ENCODE data around the gene CNTNAP2.
A peak's percentile ranks its signal among the peaks of the same experiment; 100 is the strongest.
"Not testable (repeated sequence)": the region's sequence is repeated elsewhere in the genome, so short reads cannot be mapped to it uniquely, and the experiment has no call there.

The CNTNAP2 gene

DNA sequence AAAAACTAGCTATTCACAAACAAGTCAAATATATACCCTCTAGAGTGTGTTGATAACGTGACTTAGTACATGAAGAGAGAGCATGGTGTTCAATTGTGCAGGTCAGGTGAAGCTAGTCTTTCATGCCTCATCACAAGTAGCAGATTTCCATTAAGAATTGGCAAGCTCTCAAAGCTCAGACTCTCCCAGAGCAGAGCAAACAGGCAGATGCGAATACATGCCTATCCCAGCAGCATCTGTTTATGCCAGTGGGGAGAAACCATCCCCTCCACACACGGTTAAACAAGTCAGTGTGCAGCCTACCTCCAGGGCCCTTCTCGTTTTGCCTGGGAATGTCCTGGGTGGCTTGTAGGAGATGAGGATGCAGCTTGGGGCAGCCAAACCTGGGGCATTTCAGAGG, 1941.5 kb downstream of the CNTNAP2 start:
- H3K36me3 ChIP-seq (ENCODE audit: control insufficient read depth, insufficient read depth, low read length, severe bottlenecking), result no peaks in the 10 kb centered on the region
- no peaks in the 10 kb centered on the region for H3K27me3 ChIP-seq (replicated peaks; ENCODE audit: control insufficient read depth, insufficient read depth, low read length)
- no peak overlapping the region for H3K4me3 ChIP-seq (ENCODE audit: low read length)
- no peak overlapping the region for H3K9ac ChIP-seq (ENCODE audit: low read length)
- no peak for DNase-seq (ENCODE audit: low read depth)
- peaks cover under 1% of the 10 kb centered on the region for H3K9me3 ChIP-seq (ENCODE audit: control insufficient read depth, low read length)
- H3K4me1 ChIP-seq (ENCODE audit: control insufficient read depth, insufficient read depth, low read length), result no peaks in the 10 kb centered on the region

DNA sequence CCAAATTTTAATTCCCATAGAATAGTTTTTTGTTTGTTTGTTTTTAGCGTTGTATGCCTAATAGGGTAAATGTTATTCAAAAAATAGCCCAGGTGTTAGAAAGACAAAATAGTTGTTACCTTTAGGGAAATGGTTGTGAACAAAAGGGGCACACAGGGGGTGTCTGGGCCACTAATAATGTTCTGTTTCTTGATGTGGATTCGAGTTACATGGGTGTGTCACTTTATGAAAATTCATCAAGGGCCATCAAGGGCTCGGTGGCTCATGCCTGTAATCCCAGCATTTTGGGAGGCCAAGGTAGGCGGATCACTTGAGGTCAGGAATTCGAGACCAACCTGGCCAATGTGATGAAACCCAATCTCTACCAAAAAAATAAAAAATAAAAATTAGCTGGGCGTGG, 1942.2 kb downstream of the CNTNAP2 start:
- Histone ChIP-seq H3K9me3 (ENCODE audit: control insufficient read depth, low read length) (peaks cover 4% of the 10 kb centered on the region), H3K27me3 (replicated peaks; ENCODE audit: control insufficient read depth, insufficient read depth, low read length) (no peaks in the 10 kb centered on the region), H3K4me3 (ENCODE audit: low read length) (no peak overlapping the region), H3K4me1 (ENCODE audit: control insufficient read depth, insufficient read depth, low read length) (no peaks in the 10 kb centered on the region), H3K36me3 (ENCODE audit: control insufficient read depth, insufficient read depth, low read length, severe bottlenecking) (no peaks in the 10 kb centered on the region), H3K9ac (ENCODE audit: low read length) (no peak overlapping the region)
- no peak for DNase-seq (ENCODE audit: low read depth)

DNA sequence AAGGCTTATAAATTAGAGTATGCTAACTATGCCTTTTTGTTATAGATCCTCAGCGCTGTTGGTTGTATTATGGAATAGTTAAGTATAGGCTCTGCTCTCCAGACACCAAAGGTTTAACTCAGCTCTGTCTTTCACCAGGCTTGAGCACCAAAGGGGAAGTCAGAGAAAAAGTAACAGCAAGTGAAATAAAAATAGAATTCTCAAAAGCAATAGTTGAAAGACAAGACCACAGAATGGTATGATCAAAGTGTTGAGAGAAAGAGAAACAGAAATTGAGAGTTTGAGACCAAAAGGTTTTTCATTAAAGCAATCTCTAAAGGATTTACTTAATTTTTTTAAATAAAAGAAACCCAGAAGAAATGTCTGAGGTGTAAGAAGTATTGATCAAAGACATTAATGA, 1944.1 kb downstream of the CNTNAP2 start:
- Histone ChIP-seq H3K9me3 (ENCODE audit: control insufficient read depth, low read length) (peaks cover 4% of the 10 kb centered on the region), H3K9ac (ENCODE audit: low read length) (no peak overlapping the region), H3K4me3 (ENCODE audit: low read length) (no peak overlapping the region), H3K27me3 (replicated peaks; ENCODE audit: control insufficient read depth, insufficient read depth, low read length) (no peaks in the 10 kb centered on the region), H3K36me3 (ENCODE audit: control insufficient read depth, insufficient read depth, low read length, severe bottlenecking) (no peaks in the 10 kb centered on the region), H3K4me1 (ENCODE audit: control insufficient read depth, insufficient read depth, low read length) (no peaks in the 10 kb centered on the region)
- no peak for DNase-seq (ENCODE audit: low read depth)

DNA sequence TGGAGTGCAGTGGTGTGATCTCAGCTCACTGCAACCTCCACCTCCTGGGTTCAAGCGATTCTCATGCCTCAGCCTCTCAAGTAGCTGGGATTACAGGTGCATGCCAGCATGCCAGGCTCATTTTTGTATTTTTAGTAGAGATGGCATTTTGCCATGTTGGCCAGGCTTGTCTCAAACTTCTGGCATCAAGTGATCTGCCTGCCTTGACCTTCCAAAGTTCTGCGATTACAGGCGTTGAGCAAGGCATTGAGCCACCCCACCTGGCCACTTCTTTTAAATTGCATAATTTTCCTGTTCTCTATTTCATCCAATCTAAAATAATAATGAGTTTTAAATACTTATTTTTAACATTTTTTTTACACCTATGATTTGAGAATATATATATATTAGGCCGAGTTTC, 1961.5 kb downstream of the CNTNAP2 start:
- DNase-seq (ENCODE audit: low read depth); H3K4me1 ChIP-seq (ENCODE audit: control insufficient read depth, insufficient read depth, low read length); H3K4me3 ChIP-seq (ENCODE audit: low read length); H3K9me3 ChIP-seq (ENCODE audit: control insufficient read depth, low read length); H3K36me3 ChIP-seq (ENCODE audit: control insufficient read depth, insufficient read depth, low read length, severe bottlenecking); H3K9ac ChIP-seq (ENCODE audit: low read length); H3K27me3 ChIP-seq (replicated peaks; ENCODE audit: control insufficient read depth, insufficient read depth, low read length): not testable (repeated sequence)

DNA sequence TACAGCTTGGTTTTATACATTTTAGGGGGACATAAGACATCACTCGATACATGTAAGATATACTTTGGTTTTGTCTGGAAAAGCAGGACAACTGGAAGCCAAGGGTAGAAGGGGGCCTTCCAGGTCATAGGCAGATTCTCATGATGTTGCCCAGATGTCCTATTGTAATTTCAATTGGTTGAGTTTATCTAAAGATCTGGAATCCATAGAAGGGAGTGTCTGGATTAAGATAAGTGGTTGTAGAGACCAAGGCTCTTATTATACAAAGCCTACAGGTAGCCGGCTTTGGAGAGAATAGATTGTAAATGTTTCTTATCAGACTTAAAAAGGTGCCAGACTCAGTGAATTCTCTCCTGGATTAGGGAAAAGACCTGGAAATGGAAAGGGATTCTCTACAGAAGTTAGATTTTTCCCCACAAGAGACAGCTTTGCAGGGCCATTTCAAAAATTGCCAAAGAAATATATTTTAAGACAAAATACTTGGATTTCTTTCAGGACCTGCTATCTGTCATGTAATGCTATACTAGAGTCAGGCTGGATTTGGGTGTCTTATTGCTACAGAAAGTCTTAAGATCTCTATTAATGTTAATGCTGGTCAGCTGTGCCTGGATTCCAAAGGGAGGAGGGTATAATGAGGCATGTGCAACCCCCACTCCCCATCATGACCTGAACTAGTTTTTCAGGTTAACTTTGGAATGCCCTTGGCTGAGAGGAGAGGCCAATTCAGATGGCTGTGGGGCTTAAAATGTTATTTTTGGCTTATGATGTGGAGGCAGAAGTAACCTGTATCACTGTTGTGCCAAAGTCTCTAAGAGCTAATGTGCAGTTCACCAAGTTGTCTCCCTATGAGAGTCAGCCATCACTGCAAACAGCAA, 1962.8 kb downstream of the CNTNAP2 start:
- Histone ChIP-seq H3K4me3 (ENCODE audit: low read length) (no peak overlapping the region), H3K27me3 (replicated peaks; ENCODE audit: control insufficient read depth, insufficient read depth, low read length) (no peaks in the 10 kb centered on the region), H3K9ac (ENCODE audit: low read length) (no peak overlapping the region), H3K36me3 (ENCODE audit: control insufficient read depth, insufficient read depth, low read length, severe bottlenecking) (no peaks in the 10 kb centered on the region), H3K4me1 (ENCODE audit: control insufficient read depth, insufficient read depth, low read length) (peaks cover 4% of the 10 kb centered on the region), H3K9me3 (ENCODE audit: control insufficient read depth, low read length) (no peaks in the 10 kb centered on the region)
- peak; percentile 7 for DNase-seq (ENCODE audit: low read depth)

DNA sequence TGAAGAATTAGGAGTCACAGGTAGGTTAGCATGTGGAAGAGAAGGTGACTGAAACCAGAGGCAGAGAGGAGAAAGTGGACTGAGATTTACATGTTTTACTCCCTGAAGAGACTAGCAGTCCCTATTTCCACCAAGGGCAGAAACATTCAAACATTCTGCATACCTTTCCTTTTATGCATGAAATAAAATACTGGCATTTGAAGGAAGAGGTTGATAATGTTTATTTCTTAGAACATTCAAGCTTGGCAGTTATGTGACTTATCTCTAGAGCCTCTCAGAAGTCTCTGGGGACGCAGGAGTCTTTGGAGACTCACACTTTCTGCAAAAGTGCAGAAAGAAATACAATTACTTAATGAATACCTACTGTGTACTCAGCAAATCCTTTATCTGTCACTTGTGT, 1966.8 kb downstream of the CNTNAP2 start:
- DNase-seq (ENCODE audit: low read depth), result peak; percentile 45
- H3K9ac ChIP-seq (ENCODE audit: low read length), result no peak overlapping the region
- peaks cover 4% of the 10 kb centered on the region for H3K4me1 ChIP-seq (ENCODE audit: control insufficient read depth, insufficient read depth, low read length)
- H3K4me3 ChIP-seq (ENCODE audit: low read length), result no peak overlapping the region
- H3K27me3 ChIP-seq (replicated peaks; ENCODE audit: control insufficient read depth, insufficient read depth, low read length), result no peaks in the 10 kb centered on the region
- H3K9me3 ChIP-seq (ENCODE audit: control insufficient read depth, low read length), result no peaks in the 10 kb centered on the region
- no peaks in the 10 kb centered on the region for H3K36me3 ChIP-seq (ENCODE audit: control insufficient read depth, insufficient read depth, low read length, severe bottlenecking)

DNA sequence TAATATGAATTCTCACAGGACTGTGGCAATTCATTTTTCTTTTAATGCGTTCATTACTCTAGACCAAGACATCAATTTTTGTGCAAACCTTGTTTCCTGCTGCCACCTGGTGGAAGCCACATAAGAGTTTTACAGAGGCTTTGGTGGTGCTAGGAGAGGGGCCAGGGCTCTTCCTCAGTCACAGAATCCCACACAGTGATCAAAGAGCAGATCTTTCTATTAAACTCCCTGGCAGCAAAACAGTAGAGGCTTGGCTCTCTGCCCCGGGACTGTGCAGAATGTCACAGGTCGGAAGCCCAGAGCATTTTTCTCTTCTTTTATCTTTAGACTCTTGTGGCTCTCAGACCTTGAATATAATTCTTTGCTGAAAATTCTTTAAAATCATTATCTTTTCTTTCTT, 1967.5 kb downstream of the CNTNAP2 start:
- peak; percentile 89 for DNase-seq (ENCODE audit: low read depth)
- Histone ChIP-seq H3K9me3 (ENCODE audit: control insufficient read depth, low read length) (peaks cover 4% of the 10 kb centered on the region), H3K27me3 (replicated peaks; ENCODE audit: control insufficient read depth, insufficient read depth, low read length) (no peaks in the 10 kb centered on the region), H3K36me3 (ENCODE audit: control insufficient read depth, insufficient read depth, low read length, severe bottlenecking) (no peaks in the 10 kb centered on the region), H3K9ac (ENCODE audit: low read length) (no peak overlapping the region), H3K4me1 (ENCODE audit: control insufficient read depth, insufficient read depth, low read length) (peaks cover 4% of the 10 kb centered on the region), H3K4me3 (ENCODE audit: low read length) (no peak overlapping the region)

DNA sequence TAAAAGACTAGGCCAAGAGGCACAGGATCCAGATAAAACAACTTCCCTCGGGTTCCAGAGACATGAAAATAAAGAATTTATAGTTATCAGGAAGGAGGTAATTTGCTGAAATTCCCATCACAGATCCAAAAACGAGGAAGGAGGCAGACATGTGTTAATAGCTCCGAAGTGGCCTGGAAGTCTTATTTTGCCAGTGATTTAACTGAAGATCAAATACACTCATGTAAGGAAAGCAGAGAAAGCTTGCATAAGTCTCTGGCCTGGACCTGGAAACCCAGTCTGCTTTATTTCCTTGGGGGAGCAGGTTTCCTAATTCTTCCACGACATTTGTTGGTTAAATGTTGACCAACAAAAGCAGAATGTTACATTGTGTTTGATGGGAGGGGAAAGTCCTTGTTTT, 1975.3 kb downstream of the CNTNAP2 start:
- DNase-seq (ENCODE audit: low read depth), result no peak
- Histone ChIP-seq H3K4me3 (ENCODE audit: low read length) (no peak overlapping the region), H3K36me3 (ENCODE audit: control insufficient read depth, insufficient read depth, low read length, severe bottlenecking) (no peaks in the 10 kb centered on the region), H3K4me1 (ENCODE audit: control insufficient read depth, insufficient read depth, low read length) (no peaks in the 10 kb centered on the region), H3K9ac (ENCODE audit: low read length) (no peak overlapping the region), H3K27me3 (replicated peaks; ENCODE audit: control insufficient read depth, insufficient read depth, low read length) (no peaks in the 10 kb centered on the region), H3K9me3 (ENCODE audit: control insufficient read depth, low read length) (peaks cover 4% of the 10 kb centered on the region)

DNA sequence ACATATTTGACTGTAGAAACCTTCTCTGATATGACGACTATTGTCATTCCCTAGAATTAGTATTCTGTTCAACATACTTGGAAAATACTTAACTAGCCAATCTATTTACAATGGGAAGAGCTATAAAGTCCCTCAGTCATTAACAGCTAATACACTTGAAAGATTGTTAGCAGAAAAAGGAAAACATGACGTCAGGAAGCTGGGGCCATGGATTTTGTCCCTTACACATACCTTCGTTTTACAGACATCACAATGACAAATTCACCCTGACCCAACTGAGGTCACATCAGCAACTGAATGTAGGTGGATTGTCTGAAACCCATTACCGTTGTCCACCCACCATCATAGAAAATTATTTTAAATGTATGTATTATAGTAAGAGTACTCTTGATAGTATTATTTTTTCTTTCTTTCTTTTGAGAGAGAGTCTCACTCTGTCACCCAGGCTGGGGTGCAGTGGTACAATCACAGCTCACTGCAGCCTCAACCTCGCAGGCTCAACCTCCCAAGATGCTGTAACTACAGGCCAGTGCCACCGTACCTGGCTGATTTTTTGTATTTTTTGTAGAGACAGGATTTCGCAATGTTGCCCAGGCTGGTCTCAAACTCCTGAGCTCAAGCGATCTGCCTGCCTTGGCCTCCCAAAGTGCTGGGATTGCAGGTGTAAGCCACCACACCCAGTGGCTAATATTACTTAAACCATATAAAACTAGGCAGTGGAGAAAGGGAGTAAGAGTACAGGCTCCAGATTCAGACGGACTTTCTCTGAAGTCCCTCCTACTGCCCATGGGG, 1977.0 kb downstream of the CNTNAP2 start:
- no peak for DNase-seq (ENCODE audit: low read depth)
- Histone ChIP-seq H3K27me3 (replicated peaks; ENCODE audit: control insufficient read depth, insufficient read depth, low read length) (no peaks in the 10 kb centered on the region), H3K36me3 (ENCODE audit: control insufficient read depth, insufficient read depth, low read length, severe bottlenecking) (no peaks in the 10 kb centered on the region), H3K4me1 (ENCODE audit: control insufficient read depth, insufficient read depth, low read length) (no peaks in the 10 kb centered on the region), H3K4me3 (ENCODE audit: low read length) (no peak overlapping the region), H3K9ac (ENCODE audit: low read length) (no peak overlapping the region), H3K9me3 (ENCODE audit: control insufficient read depth, low read length) (peaks cover 4% of the 10 kb centered on the region)

DNA sequence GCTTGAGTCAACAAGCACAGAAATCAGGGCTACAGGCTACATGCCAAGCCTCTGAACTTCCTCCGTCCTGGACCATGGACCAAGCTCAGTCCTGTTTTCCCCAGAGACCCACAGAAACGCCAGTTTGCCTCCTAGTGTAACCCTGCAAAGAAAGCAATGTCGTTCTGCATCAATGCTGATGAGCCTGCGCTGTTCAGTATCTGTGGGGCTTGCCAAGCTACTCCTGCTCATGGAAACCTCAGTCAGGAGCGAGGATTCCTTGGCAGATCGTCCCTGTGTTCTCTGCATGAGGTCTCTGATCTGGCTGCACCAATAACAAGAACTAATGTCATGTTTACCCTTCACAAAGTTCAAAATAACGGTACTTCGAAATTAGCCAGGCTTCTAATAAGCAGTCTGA, 1978.5 kb downstream of the CNTNAP2 start:
- DNase-seq (ENCODE audit: low read depth), result no peak
- H3K9me3 ChIP-seq (ENCODE audit: control insufficient read depth, low read length), result no peaks in the 10 kb centered on the region
- no peaks in the 10 kb centered on the region for H3K27me3 ChIP-seq (replicated peaks; ENCODE audit: control insufficient read depth, insufficient read depth, low read length)
- H3K4me3 ChIP-seq (ENCODE audit: low read length), result no peak overlapping the region
- H3K4me1 ChIP-seq (ENCODE audit: control insufficient read depth, insufficient read depth, low read length), result no peaks in the 10 kb centered on the region
- H3K36me3 ChIP-seq (ENCODE audit: control insufficient read depth, insufficient read depth, low read length, severe bottlenecking), result no peaks in the 10 kb centered on the region
- no peak overlapping the region for H3K9ac ChIP-seq (ENCODE audit: low read length)

DNA sequence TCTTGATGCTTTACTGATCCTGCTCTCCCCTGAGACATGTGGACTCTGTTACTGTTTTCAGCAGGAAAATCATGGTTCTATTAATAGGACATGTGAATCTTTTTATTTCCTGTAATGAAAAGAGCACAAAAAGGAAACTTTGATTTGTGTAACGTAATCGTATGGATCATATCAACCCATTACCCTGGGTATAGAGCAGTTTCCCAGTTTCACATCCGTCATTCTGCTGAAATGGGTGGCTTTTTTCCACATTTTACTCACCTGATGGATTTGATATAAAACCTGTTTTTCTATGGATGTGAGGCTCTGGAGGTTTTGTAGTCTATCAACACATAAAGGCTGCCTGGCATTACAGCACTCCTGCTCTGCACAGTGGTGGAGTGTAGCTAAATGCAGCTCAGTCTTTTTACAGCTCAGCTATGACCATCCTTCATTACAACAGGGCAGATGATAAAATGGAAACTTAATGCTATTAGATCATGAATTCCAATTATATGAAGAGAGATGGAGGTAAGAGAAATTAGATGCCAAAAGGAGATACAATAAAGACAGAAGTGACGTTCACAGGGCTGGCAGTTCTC, 1987.6 kb downstream of the CNTNAP2 start:
- no peaks in the 10 kb centered on the region for H3K4me1 ChIP-seq (ENCODE audit: control insufficient read depth, insufficient read depth, low read length)
- DNase-seq (ENCODE audit: low read depth), result no peak
- no peak overlapping the region for H3K9ac ChIP-seq (ENCODE audit: low read length)
- no peaks in the 10 kb centered on the region for H3K36me3 ChIP-seq (ENCODE audit: control insufficient read depth, insufficient read depth, low read length, severe bottlenecking)
- H3K4me3 ChIP-seq (ENCODE audit: low read length), result no peak overlapping the region
- H3K9me3 ChIP-seq (ENCODE audit: control insufficient read depth, low read length), result no peaks in the 10 kb centered on the region
- H3K27me3 ChIP-seq (replicated peaks; ENCODE audit: control insufficient read depth, insufficient read depth, low read length), result no peaks in the 10 kb centered on the region

Measured in adipocyte (in vitro differentiated cells).